HCT116 (cell line): ENCODE results near the gene TOP1. TPM values are rescaled to one million over a fixed set of nuclear protein-coding genes. Genes with fewer than 3 reads are reported as not detected.

ENCODE experiments used
- ATAC-seq: fragments of 200-7000 bp; cut with Tn5 transposase; 2 replicates; pipeline ENCODE4 v1.9.1; 2020; ENCODE audit warnings: mild to moderate bottlenecking, moderate library complexity
- BruUV-seq: library from RNA; stranded (reverse); fragments of 400-500 nt; replicated peaks from 2 replicates; lab custom pipeline; 2021; lab: Mats Ljungman, UMichigan
- CTCF ChIA-PET: fragments of 300-600 bp; sonication (Branson Sonifier 250); formaldehyde crosslinking; loops from one replicate; lab custom pipeline; 2021; ENCODE audit warnings: antibody characterized with exemption; lab: Charles Lee
- POLR2A ChIA-PET: fragments of 300-600, 350-600 bp; sonication (Branson Sonifier 250); formaldehyde crosslinking; loops from one replicate; lab custom pipeline; 2021; ENCODE audit warnings: antibody characterized with exemption; lab: Charles Lee
- RAD21 ChIA-PET, 2 experiments: fragments of 300-600 bp; sonication (Branson Sonifier 250); formaldehyde crosslinking; loops; one replicate each; lab custom pipeline; 2023; ENCODE audit warnings: low total read pairs in 2 of 2; ENCODE audit not compliant: uncharacterized antibody in 2 of 2, unreplicated experiment in 2 of 2, low non-redundant PET in 1 of 2; lab: Charles Lee
- DNase-seq: peaks from one replicate; pipeline ENCODE4 v3.0.0-alpha.2; 2010; ENCODE audit warnings: low read depth, low spot score
- H2AFZ ChIP-seq: fragments of 200-600 bp; shearing (Covaris generic), sonication (generic); 2 replicates; pipeline ENCODE4 v1.6.1; 2017; ENCODE audit warnings: low read depth, mixed run types, mixed read lengths, antibody characterized with exemption, low read length; ENCODE audit not compliant: poor library complexity, severe bottlenecking
- H3K27ac ChIP-seq: 2 replicates; pipeline ENCODE4 v1.5.1; 2012; ENCODE audit warnings: low read depth, low read length
- H3K27me3 ChIP-seq: fragments of 200-600 bp; sonication (generic); 2 replicates; pipeline ENCODE4 v1.6.1; 2016; ENCODE audit warnings: mixed run types, low read length, mixed read lengths; ENCODE audit not compliant: insufficient read depth
- H3K36me3 ChIP-seq, 2 experiments: fragments of 200-500 bp in 1 of 2; fragments of 200-600 bp in 1 of 2; sonication (Bioruptor generic) in 1 of 2; sonication (generic) in 1 of 2; 2 replicates each; pipeline versions ENCODE4 v1.5.1 to v1.6.1; 2014 to 2016; ENCODE audit warnings: low read length in 2 of 2, inconsistent platforms in 1 of 2, mixed read lengths in 1 of 2, mixed run types in 1 of 2; ENCODE audit not compliant: insufficient read depth in 2 of 2, control insufficient read depth in 1 of 2
- H3K4me1 ChIP-seq, 2 experiments: fragments of 200-600 bp in 1 of 2; sonication (generic) in 1 of 2; 2 replicates each; pipeline versions ENCODE4 v1.5.1 to v1.6.1; 2012 to 2017; ENCODE audit warnings: low read length in 2 of 2, inconsistent platforms in 1 of 2, mild to moderate bottlenecking in 1 of 2, mixed read lengths in 1 of 2, mixed run types in 1 of 2, moderate library complexity in 1 of 2; ENCODE audit not compliant: insufficient read depth in 2 of 2, control insufficient read depth in 1 of 2
- H3K4me2 ChIP-seq: fragments of 200-600 bp; sonication (generic); 2 replicates; pipeline ENCODE4 v1.6.1; 2017; ENCODE audit warnings: mixed run types, low read length, mixed read lengths
- H3K4me3 ChIP-seq, 2 experiments: fragments of 200-600 bp in 1 of 2; sonication (generic) in 1 of 2; replicated peaks in 1 of 2; 2 replicates each; pipeline ENCODE4 v1.5.1; 2011 to 2016; ENCODE audit warnings: low read length in 2 of 2, control low read depth in 1 of 2, low read depth in 1 of 2, mild to moderate bottlenecking in 1 of 2, mixed read lengths in 1 of 2, mixed run types in 1 of 2
- H3K79me2 ChIP-seq: fragments of 200-600 bp; sonication (generic); 2 replicates; pipeline ENCODE4 v1.6.1; 2017; ENCODE audit warnings: mild to moderate bottlenecking, mixed run types, low read length, moderate library complexity, mixed read lengths; ENCODE audit not compliant: insufficient read depth
- H3K9ac ChIP-seq: fragments of 200-600 bp; sonication (generic); 2 replicates; pipeline ENCODE4 v1.6.1; 2016; ENCODE audit warnings: low read length, mixed read lengths
- H3K9me2 ChIP-seq: fragments of 200-600 bp; sonication (generic), shearing (Covaris generic); 2 replicates; pipeline ENCODE4 v1.6.1; 2017; ENCODE audit warnings: mixed run types, mild to moderate bottlenecking, moderate library complexity; ENCODE audit not compliant: insufficient read depth
- H3K9me3 ChIP-seq, 2 experiments: fragments of 200-500 bp in 1 of 2; fragments of 200-600 bp in 1 of 2; sonication (Bioruptor generic) in 1 of 2; sonication (generic) in 1 of 2; 2 replicates each; pipeline ENCODE4 v1.6.1; 2014 to 2017; ENCODE audit warnings: low read length in 2 of 2, mixed read lengths in 2 of 2, inconsistent platforms in 1 of 2, low read depth in 1 of 2, mild to moderate bottlenecking in 1 of 2, mixed run types in 1 of 2, moderate library complexity in 1 of 2; ENCODE audit not compliant: control insufficient read depth in 1 of 2, insufficient read depth in 1 of 2
- H4K20me1 ChIP-seq: fragments of 200-600 bp; sonication (generic), shearing (Covaris generic); 2 replicates; pipeline ENCODE4 v1.6.1; 2017; ENCODE audit warnings: mixed run types, mild to moderate bottlenecking, moderate library complexity; ENCODE audit not compliant: insufficient read depth
- ATF3 ChIP-seq: IDR thresholded peaks from 2 replicates; pipeline ENCODE4 v1.6.1; 2012
- CBX3 ChIP-seq: IDR thresholded peaks from 2 replicates; pipeline ENCODE4 v1.6.1; 2012; ENCODE audit warnings: low read depth
- CEBPB ChIP-seq: IDR thresholded peaks from 2 replicates; pipeline ENCODE4 v1.6.1; 2012; ENCODE audit warnings: low read depth
- EZH2 ChIP-seq: fragments of 200-600 bp; sonication (generic); IDR thresholded peaks from 2 replicates; pipeline ENCODE4 v1.6.1; 2017; ENCODE audit warnings: antibody characterized with exemption, mixed run types
- EZH2phosphoT487 ChIP-seq: fragments of 200-600 bp; IDR thresholded peaks from 2 replicates; pipeline ENCODE4 v1.6.1; 2018; ENCODE audit warnings: antibody characterized with exemption, borderline replicate concordance
- FOSL1 ChIP-seq: IDR thresholded peaks from 2 replicates; pipeline ENCODE4 v1.6.1; 2012; ENCODE audit warnings: low read depth
- JUND ChIP-seq: IDR thresholded peaks from 2 replicates; pipeline ENCODE4 v1.6.1; 2012
- POLR2AphosphoS5 ChIP-seq: IDR thresholded peaks from 2 replicates; pipeline ENCODE4 v1.6.1; 2011; ENCODE audit warnings: mild to moderate bottlenecking, low read depth, low read length, moderate library complexity
- REST ChIP-seq: IDR thresholded peaks from 2 replicates; pipeline ENCODE4 v1.6.1; 2012; ENCODE audit warnings: low read depth
- SIN3A ChIP-seq: IDR thresholded peaks from 2 replicates; pipeline ENCODE4 v1.6.1; 2012; ENCODE audit warnings: low read depth
- SP1 ChIP-seq: IDR thresholded peaks from 2 replicates; pipeline ENCODE4 v1.6.1; 2012; ENCODE audit warnings: low read depth
- SRF ChIP-seq: IDR thresholded peaks from 2 replicates; pipeline ENCODE4 v1.6.1; 2012; ENCODE audit warnings: low read depth
- TCF7L2 ChIP-seq: IDR thresholded peaks from 2 replicates; pipeline ENCODE4 v1.7.0; 2011; ENCODE audit warnings: borderline replicate concordance, inconsistent platforms; ENCODE audit not compliant: insufficient read depth, insufficient read length; ENCODE audit errors: extremely low read depth
- ZNF274 ChIP-seq: fragments of 200-500 bp; sonication (Bioruptor generic); IDR thresholded peaks from 2 replicates; pipeline ENCODE4 v1.6.1; 2014; ENCODE audit warnings: mild to moderate bottlenecking, low read depth, low read length, inconsistent platforms
- intact Hi-C: fragments of 100-400 bp; cut with micrococcal nuclease; formaldehyde crosslinking; loops from 2 replicates; pipeline ENCODE4 v1.10.0; 2022
- total RNA-seq: library from RNA; stranded (reverse); gene quantifications from one replicate; pipeline ENCODE4 v1.2.1, GENCODE V29; 2021; ENCODE audit not compliant: unreplicated experiment
- TF ChIP-seq, protein P1 (sequence below), 3 experiments: fragments of 200-600 bp in 1 of 3; sonication (generic) in 1 of 3; IDR thresholded peaks in 2 of 3; conservative IDR thresholded peaks in 1 of 3; 2 replicates each; pipeline ENCODE4 v1.5.1; 2012 to 2017; ENCODE audit warnings: low read depth in 2 of 3, low read length in 2 of 3, antibody characterized with exemption in 1 of 3, borderline replicate concordance in 1 of 3, control low read depth in 1 of 3, mild to moderate bottlenecking in 1 of 3, mixed read lengths in 1 of 3, mixed run types in 1 of 3, moderate library complexity in 1 of 3; ENCODE audit not compliant: insufficient read depth in 1 of 3

TOP1 gene
- total RNA-seq, 1 experiment from 2014 or later, result 190 TPM

GRCh38 chr20:41047279-41047974, 18.8 kb downstream of the TOP1 start:
- ChIA-PET POLR2A (interaction anchor here (1.2 to 1.8 kb wide), 4 partner anchors 9 to 54 kb away, joined by 3 to 9 read pairs (median 4); no protein-coding TSS in a partner anchor), CTCF (interaction anchor here (1.1 kb wide), 1 partner anchor 57 kb away, joined by 4 read pairs; no protein-coding TSS in a partner anchor), RAD21 (no interaction called here)
- ATAC-seq (peak; percentile 72), DNase-seq (no peak)
- intact Hi-C loops, result loop anchor here (5.0 kb wide), 1 partner anchor 55 kb away; no protein-coding TSS in a partner anchor
- TF ChIP-seq SRF (no peak), JUND (no peak), CEBPB (no peak), ZNF274 (no peak), SP1 (no peak), EZH2 (no peak), POLR2AphosphoS5 (no peak), FOSL1 (no peak), EZH2phosphoT487 (no peak), CBX3 (no peak), TCF7L2 (no peak), ATF3 (no peak), REST (no peak), SIN3A (no peak)
- TF ChIP-seq, protein P1, sequence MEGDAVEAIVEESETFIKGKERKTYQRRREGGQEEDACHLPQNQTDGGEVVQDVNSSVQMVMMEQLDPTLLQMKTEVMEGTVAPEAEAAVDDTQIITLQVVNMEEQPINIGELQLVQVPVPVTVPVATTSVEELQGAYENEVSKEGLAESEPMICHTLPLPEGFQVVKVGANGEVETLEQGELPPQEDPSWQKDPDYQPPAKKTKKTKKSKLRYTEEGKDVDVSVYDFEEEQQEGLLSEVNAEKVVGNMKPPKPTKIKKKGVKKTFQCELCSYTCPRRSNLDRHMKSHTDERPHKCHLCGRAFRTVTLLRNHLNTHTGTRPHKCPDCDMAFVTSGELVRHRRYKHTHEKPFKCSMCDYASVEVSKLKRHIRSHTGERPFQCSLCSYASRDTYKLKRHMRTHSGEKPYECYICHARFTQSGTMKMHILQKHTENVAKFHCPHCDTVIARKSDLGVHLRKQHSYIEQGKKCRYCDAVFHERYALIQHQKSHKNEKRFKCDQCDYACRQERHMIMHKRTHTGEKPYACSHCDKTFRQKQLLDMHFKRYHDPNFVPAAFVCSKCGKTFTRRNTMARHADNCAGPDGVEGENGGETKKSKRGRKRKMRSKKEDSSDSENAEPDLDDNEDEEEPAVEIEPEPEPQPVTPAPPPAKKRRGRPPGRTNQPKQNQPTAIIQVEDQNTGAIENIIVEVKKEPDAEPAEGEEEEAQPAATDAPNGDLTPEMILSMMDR (IDR thresholded peaks at IDR 0.05 in 2 of 3, conservative IDR thresholded peaks at IDR 0.05 in 1 of 3; ENCODE audit: borderline replicate concordance in 1 of 3, insufficient read depth in 1 of 3, low read depth in 2 of 3, low read length in 2 of 3), result no peak
- Histone ChIP-seq H3K36me3 (peaks cover 0 to 14% of the 10 kb centered on the region in 2 experiments; a peak in 1 of 4 replicates), H3K9ac (0 out of 2 replicates have a peak overlapping the region, but pooled peaks have one; percentile 19), H4K20me1 (peaks cover 71% of the 10 kb centered on the region), H3K27me3 (no peaks in the 10 kb centered on the region), H3K4me3 (no peak overlapping the region), H3K9me2 (no peaks in the 10 kb centered on the region), H3K79me2 (peaks cover 100% of the 10 kb centered on the region), H3K4me2 (peak overlapping the region; percentile 49), H3K4me1 (peaks cover 28 to 78% of the 10 kb centered on the region in 2 experiments), H2AFZ (no peak overlapping the region), H3K9me3 (no peaks in the 10 kb centered on the region), H3K27ac (peak overlapping the region; percentile 20; the same call in 1 of the 2 replicates)
- BruUV-seq, result no TSS peak
